GM21423 (cell line): ENCODE data around the gene DACT1.
A peak's percentile ranks its signal among the peaks of the same experiment; 100 is the strongest.

Experiments
- ATAC-seq: cut with Tn5 transposase; IDR thresholded peaks from one replicate; pipeline ENCODE4 v1.9.1; 2021; ENCODE audit warnings: mild to moderate bottlenecking, moderate library complexity; ENCODE audit not compliant: unreplicated experiment

The DACT1 gene

GRCh38 chr14:58634406-58635090, 3.2 kb upstream of the DACT1 start:
- ATAC-seq, result no peak

- no peak for ATAC-seq
Observed at GRCh38 chr14:58635091-58635830, 2.5 kb upstream of the DACT1 start.

GRCh38 chr14:58636129-58636528, 1.6 kb upstream of the DACT1 start:
- no peak for ATAC-seq

- peak; percentile 5 for ATAC-seq
Observed at GRCh38 chr14:58637040-58637390, 747 bp upstream of the DACT1 start.

- peak; percentile 24 for ATAC-seq
Observed at GRCh38 chr14:58638231-58639197, 752 bp downstream of the DACT1 start.

- no peak for ATAC-seq
Observed at GRCh38 chr14:58639198-58639565, 1.4 kb downstream of the DACT1 start.

GRCh38 chr14:58639842-58640484, 2.2 kb downstream of the DACT1 start:
- no peak for ATAC-seq

GRCh38 chr14:58640959-58641358, 3.2 kb downstream of the DACT1 start:
- no peak for ATAC-seq

GRCh38 chr14:58641509-58641908, 3.7 kb downstream of the DACT1 start:
- no peak for ATAC-seq

- no peak for ATAC-seq
Observed at GRCh38 chr14:58643366-58643765, 5.6 kb downstream of the DACT1 start.

- ATAC-seq, result no peak
Observed at GRCh38 chr14:58645641-58646040, 7.9 kb downstream of the DACT1 start.

GRCh38 chr14:58646479-58646878, 8.7 kb downstream of the DACT1 start:
- ATAC-seq, result no peak

- no peak for ATAC-seq
Observed at GRCh38 chr14:58647777-58648176, 10.0 kb downstream of the DACT1 start.

- no peak for ATAC-seq
Observed at GRCh38 chr14:58650857-58651256, 13.1 kb downstream of the DACT1 start.

- ATAC-seq, result no peak
Observed at GRCh38 chr14:58656671-58657411, 19.1 kb downstream of the DACT1 start.

- ATAC-seq, result no peak
Observed at GRCh38 chr14:58659061-58659460, 21.3 kb downstream of the DACT1 start.

- no peak for ATAC-seq
Observed at GRCh38 chr14:58659846-58660245, 22.1 kb downstream of the DACT1 start.

- no peak for ATAC-seq
Observed at GRCh38 chr14:58660407-58660806, 22.6 kb downstream of the DACT1 start.

GRCh38 chr14:58662018-58662417, 24.3 kb downstream of the DACT1 start:
- no peak for ATAC-seq

- ATAC-seq, result no peak
Observed at GRCh38 chr14:58662759-58663158, 25.0 kb downstream of the DACT1 start.
